Measurements from ENCODE around the gene PMCH. TPM values are rescaled to one million over a fixed set of nuclear protein-coding genes. Genes with fewer than 3 reads are reported as not detected.

The PMCH gene
- total RNA-seq, 1 donor from 2014 or later: not detected

DNA sequence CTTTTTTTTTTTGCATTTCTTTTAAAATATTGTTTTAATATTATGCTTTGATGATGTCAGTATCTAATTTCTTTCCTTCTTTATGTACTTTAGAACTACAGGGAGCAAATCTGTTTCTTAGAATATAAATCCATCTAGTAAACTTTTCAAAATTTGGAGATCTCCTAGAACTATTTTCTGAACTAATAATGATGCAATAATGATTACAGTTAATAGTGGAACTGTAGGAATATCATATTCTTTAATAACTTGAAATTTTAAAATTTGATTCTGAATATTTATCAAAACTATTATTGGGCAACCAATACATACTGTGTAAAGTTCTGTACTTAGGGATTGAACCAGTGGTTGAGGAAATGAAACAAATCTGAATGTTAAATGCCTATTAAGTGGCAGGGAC is 23.1 kb upstream of the PMCH start:
- no peak for DNase-seq
- Histone ChIP-seq H3K4me3 (no peak overlapping the region), H3K4me1 (peaks cover 4% of the 10 kb centered on the region), H3K27ac (replicated peaks) (no peak overlapping the region), H3K36me3 (no peaks in the 10 kb centered on the region), H3K27me3 (ENCODE audit: low read depth) (no peaks in the 10 kb centered on the region), H3K9me3 (replicated peaks) (no peaks in the 10 kb centered on the region)
- intact Hi-C loops (cut with micrococcal nuclease): no loop called here
- TF ChIP-seq, protein P1, sequence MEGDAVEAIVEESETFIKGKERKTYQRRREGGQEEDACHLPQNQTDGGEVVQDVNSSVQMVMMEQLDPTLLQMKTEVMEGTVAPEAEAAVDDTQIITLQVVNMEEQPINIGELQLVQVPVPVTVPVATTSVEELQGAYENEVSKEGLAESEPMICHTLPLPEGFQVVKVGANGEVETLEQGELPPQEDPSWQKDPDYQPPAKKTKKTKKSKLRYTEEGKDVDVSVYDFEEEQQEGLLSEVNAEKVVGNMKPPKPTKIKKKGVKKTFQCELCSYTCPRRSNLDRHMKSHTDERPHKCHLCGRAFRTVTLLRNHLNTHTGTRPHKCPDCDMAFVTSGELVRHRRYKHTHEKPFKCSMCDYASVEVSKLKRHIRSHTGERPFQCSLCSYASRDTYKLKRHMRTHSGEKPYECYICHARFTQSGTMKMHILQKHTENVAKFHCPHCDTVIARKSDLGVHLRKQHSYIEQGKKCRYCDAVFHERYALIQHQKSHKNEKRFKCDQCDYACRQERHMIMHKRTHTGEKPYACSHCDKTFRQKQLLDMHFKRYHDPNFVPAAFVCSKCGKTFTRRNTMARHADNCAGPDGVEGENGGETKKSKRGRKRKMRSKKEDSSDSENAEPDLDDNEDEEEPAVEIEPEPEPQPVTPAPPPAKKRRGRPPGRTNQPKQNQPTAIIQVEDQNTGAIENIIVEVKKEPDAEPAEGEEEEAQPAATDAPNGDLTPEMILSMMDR (IDR thresholded peaks at IDR 0.05; ENCODE audit: borderline replicate concordance): no peak

DNA sequence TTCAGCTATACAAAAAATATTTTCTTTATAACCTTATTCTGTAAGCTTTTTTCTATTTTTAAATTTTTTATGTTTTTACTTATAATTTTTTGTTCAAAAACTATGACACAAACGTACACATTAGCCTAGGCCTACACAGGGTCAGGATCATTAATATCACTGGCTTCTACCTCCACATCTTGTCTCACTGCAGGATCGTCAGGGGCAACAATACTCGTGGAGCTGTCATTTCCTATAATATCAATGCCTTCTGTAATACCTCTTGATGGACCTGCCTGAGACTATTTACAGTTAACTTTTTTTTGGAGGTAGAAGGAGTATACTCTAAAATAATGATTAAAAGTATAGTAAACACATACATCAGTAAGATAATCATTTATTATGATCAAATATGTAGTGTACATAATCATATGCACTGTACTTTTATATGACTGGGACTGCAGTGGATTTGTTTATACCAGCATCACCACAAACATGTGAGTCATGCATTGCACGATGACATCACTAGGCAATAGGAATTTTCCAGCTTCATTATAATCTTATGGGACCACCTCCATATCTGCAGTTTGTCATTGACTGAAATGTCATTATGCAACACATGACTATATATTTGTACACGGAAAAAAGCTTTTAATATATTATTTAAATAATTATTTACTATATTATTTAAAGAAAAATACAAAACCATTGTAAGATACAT is 18.5 kb upstream of the PMCH start:
- Histone ChIP-seq H3K27me3 (ENCODE audit: low read depth) (no peaks in the 10 kb centered on the region), H3K9me3 (replicated peaks) (no peaks in the 10 kb centered on the region), H3K27ac (replicated peaks) (no peak overlapping the region), H3K4me1 (no peaks in the 10 kb centered on the region), H3K36me3 (no peaks in the 10 kb centered on the region), H3K4me3 (no peak overlapping the region)
- no peak for DNase-seq
- intact Hi-C loops (cut with micrococcal nuclease): no loop called here
- TF ChIP-seq, protein P1 (IDR thresholded peaks at IDR 0.05; ENCODE audit: borderline replicate concordance): no peak

DNA sequence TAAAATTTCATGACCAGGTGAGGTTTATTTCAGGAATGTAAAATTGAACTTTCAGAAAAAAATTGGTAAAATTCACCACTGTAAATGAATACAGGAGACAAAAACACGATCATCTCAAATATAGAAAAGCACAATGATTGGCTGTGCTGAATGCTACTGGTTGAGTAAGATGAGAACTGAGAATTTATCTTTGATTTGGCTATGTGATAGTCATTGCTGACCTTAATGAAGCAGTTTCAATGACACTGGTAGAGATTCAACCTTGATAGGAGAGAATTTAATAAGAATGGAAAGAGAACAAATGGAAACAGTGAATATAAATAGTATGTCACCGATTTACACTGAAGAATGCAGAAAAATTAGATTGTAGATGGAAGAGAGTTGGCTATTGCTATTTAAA is 6.4 kb upstream of the PMCH start:
- no peaks in the 10 kb centered on the region for H3K4me1 ChIP-seq
- intact Hi-C loops (cut with micrococcal nuclease): no loop called here

DNA sequence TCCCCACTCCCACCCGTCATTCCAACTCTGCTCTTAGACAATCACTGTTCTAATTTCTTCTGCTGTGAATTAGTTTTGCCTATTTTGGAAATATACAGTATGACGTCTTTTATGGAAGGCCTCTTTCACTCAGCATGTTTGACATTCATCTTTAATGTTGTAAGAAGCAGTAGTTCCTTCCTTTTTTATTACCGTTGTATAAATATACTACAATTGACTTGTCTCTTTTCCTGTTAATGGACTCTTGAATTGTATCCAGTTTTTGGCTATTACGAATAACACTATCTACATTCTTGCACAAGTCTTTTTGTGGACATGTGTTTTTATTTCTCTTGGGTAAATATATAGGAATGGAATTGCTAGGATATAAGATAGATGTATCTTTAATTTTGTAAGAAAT is 4.9 kb upstream of the PMCH start:
- H3K36me3 ChIP-seq: no peaks in the 10 kb centered on the region
- H3K27ac ChIP-seq (replicated peaks): no peak overlapping the region
- intact Hi-C loops (cut with micrococcal nuclease): no loop called here
- DNase-seq: no peak
- H3K9me3 ChIP-seq (replicated peaks): no peaks in the 10 kb centered on the region
- TF ChIP-seq, protein P1 (IDR thresholded peaks at IDR 0.05; ENCODE audit: borderline replicate concordance): no peak
- H3K4me1 ChIP-seq: no peaks in the 10 kb centered on the region
- no peaks in the 10 kb centered on the region for H3K27me3 ChIP-seq (ENCODE audit: low read depth)
- no peak overlapping the region for H3K4me3 ChIP-seq

More for the DNA sequence above, 6.4 kb upstream of the PMCH start:
- Histone ChIP-seq H3K4me3 (no peak overlapping the region), H3K36me3 (no peaks in the 10 kb centered on the region), H3K27ac (replicated peaks) (no peak overlapping the region), H3K9me3 (replicated peaks) (peaks cover 11% of the 10 kb centered on the region), H3K27me3 (ENCODE audit: low read depth) (no peaks in the 10 kb centered on the region)
- no peak for DNase-seq
- TF ChIP-seq, protein P1 (IDR thresholded peaks at IDR 0.05; ENCODE audit: borderline replicate concordance): no peak

DNA sequence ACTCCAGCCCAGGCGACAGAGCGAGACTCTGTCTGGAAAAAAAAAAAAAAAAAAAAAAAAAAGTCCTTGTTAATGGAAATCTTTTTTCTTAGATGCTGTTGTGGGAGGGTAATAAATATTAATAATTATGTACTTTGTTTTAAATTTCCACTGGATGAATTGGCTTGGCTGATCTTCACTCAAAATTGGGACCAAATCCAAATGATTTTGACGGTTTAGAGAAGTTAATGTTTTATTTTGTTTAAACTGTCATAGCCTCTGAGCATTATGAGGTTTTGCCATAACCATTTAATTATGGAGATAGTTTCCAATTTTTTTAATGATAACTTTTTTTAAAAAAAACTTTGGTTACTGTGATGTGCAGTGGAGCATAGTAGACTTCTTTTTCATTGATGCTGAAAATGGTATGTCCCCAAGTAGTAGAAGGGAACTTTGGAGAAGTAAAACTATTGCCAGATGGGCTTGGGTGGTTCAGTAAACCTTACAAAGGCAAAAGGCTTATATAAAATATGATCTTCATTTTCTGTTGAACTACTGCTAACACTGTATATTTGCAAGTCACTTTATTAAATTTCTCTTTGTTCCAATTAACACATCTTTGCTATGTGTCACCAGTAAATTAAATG is 3.9 kb upstream of the PMCH start:
- Histone ChIP-seq H3K27me3 (ENCODE audit: low read depth) (no peaks in the 10 kb centered on the region), H3K36me3 (no peaks in the 10 kb centered on the region), H3K4me3 (no peak overlapping the region), H3K9me3 (replicated peaks) (no peaks in the 10 kb centered on the region), H3K4me1 (no peaks in the 10 kb centered on the region), H3K27ac (replicated peaks) (no peak overlapping the region)
- DNase-seq: no peak
- TF ChIP-seq, protein P1 (IDR thresholded peaks at IDR 0.05; ENCODE audit: borderline replicate concordance): no peak
- intact Hi-C loops (cut with micrococcal nuclease): no loop called here

All from left ventricle myocardium inferior (tissue), 1 donor.